ENCODE results near the gene MTHFR.

Gene MTHFR

DNA sequence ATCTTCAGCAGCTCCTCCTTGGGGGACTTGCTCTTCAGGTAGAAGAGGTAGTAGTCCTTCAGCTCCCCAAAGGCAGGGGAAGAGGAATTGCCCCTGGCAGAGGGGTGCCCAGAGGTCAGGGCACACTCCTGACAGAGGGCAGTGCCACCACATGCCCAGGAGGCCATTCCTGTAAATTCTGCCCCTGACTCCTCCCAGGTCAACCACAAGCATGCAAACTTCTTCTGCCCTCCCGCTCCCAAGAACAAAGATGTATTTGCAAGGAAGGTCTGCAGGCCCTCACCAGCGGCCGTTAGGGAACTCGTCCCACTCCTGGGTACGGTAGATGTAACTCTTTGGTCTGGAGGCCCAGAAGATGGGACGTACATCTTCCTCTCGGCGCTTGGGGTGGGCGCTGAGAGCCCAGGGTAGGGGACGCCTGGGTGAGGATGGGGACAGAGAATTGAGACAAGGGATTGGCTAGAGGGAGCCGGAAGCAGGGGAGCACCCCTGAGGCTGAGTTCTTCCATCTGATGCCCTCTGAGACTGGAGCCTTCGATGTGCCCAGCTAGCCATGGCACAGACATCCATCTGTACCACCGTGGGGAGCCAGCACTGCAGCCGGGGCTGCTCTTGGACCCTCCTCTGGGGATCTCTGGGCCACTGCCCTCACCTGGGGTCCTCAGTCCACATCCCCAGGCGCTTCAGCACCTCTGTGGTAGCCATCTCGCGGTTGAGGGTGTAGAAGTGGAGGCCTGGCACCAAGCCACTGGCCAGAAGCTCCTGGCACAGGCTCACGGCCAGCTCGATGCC, 11.1 kb downstream of the MTHFR start:
- H3K9me3 Mint-ChIP-seq: no peaks in the 10 kb centered on the region
- peaks cover 13% of the 10 kb centered on the region for H3K36me3 Mint-ChIP-seq (ENCODE audit: low read depth)
- no peak overlapping the region for H3K27ac Mint-ChIP-seq
- no peaks in the 10 kb centered on the region for H3K27me3 Mint-ChIP-seq
- no peak overlapping the region for H3K4me3 Mint-ChIP-seq
- H3K4me1 Mint-ChIP-seq (ENCODE audit: low read depth): no peaks in the 10 kb centered on the region

DNA sequence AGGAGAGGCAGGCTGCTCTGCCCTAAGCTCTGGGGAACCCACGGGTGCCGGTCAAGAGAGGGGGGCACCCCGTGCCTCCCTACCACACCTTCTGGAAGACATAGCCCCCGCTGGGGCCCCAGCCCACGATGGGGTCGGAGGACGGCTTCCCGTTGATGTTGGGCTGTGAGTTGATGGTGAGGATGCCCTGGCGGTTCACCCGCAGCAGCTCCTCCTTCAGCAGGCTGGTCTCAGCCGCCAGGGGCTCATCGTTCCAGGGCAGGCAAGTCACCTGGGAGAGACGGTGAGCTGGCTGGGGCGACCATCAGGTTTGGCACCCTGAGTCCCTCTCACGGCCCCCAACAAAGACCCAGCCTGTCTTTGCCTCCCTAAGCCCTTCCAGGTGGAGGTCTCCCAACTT, 11.9 kb downstream of the MTHFR start:
- H3K36me3 Mint-ChIP-seq (ENCODE audit: low read depth): peaks cover 13% of the 10 kb centered on the region
- H3K27ac Mint-ChIP-seq: no peak overlapping the region

DNA sequence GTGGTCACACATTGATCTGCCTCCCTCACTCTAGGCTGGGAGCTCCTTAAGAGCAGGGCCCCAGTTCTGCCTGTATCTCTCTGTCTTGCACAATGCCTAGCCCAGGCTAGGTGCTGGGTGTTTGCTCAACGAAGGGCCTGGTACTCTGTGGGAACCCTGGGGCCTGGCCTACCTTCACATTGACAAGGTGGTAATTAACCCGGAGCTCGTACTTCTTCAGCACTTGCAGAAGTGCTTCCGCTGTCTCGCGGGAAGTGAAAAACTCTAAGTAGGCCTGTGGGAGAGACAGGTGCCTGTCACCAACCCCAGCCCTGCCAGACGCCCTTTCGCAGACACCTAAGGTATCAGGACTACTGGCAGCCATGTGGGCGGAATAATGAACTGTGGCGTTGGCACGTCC, 13.7 kb downstream of the MTHFR start:
- Mint-ChIP-seq H3K27ac (no peak overlapping the region), H3K9me3 (no peaks in the 10 kb centered on the region), H3K4me1 (ENCODE audit: low read depth) (no peaks in the 10 kb centered on the region), H3K4me3 (no peak overlapping the region), H3K36me3 (ENCODE audit: low read depth) (peaks cover 13% of the 10 kb centered on the region), H3K27me3 (no peaks in the 10 kb centered on the region)

More for the DNA sequence above, 11.9 kb downstream of the MTHFR start:
- Mint-ChIP-seq H3K4me3 (no peak overlapping the region), H3K4me1 (ENCODE audit: low read depth) (no peaks in the 10 kb centered on the region), H3K27me3 (no peaks in the 10 kb centered on the region), H3K9me3 (no peaks in the 10 kb centered on the region)

DNA sequence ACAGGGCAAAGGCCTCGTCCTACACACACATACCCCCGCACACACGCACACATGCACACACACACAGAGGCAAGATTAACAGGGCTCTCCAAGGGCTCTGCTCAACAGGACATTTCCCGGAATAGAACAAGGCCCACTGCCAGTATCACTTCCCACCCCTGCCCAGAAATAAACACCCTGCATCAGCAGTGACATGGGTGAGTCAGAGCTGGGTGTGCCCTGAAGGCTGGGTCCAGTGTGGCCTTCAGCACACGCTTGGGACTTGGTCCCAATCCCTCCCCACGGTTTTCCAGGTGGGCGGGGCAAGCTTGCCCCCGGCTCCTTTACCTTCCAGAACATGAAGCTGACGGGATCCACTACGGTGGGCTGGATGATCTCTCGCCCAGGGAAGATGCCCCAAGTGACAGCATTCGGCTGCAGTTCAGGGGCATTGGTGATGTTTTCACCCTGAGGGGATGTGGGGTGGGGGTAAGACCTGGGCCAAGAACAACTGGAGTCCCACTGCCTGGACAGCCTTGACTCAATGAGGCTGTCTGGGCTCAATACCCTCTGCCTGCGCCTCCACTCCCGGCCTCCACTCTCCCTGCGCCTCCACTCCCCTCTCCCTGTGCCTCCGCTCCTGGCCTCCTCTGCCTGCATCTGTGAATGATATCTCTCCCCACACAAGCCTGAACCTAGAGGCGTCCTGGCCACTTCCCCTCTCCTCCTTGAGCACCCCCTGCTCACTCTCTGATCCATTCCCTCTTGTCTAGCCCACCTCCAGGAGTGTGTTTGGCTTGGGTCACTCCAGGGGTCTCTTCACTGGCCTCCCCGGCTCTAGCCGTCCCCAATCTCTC, 14.7 kb downstream of the MTHFR start:
- Mint-ChIP-seq H3K4me1 (ENCODE audit: low read depth) (no peaks in the 10 kb centered on the region), H3K27ac (no peak overlapping the region), H3K4me3 (no peak overlapping the region), H3K36me3 (ENCODE audit: low read depth) (peaks cover 13% of the 10 kb centered on the region), H3K27me3 (no peaks in the 10 kb centered on the region), H3K9me3 (no peaks in the 10 kb centered on the region)

DNA sequence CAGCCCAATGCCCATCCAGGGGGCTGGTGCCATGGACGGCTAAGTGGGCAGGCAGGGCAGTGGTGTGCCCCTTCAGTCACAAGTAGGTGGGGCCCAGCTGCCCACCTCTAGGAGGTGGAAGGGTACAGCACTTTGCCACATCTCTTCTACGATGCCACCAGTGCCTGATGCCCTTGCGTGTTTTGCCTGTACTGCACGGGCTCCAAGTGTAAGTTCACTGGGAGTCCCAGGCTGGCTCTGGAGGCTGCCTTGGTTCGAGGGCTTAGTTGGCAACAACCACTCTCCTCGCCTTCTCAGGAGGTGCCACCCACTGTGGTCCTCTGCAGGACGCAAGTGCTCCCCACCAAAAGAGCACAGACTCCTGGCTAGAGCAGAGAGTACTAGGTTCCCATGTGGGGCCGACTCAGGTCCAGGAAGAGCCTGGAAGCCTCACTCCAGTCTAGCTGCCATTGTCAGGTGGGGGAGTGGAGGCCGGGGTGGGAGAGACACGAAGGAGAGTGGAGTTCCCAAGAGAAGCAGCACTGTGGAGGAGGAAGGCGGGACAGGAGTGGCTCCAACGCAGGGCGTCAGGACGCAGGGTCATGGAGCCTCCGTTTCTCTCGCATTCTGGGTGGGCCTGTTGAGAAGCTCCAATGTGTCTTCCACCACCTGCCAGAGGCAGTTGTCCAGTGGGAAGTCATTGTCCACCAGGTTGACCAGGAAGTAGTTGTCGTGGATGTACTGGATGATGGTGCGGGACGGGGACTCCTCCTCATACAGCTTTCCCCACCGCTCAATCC, 15.5 kb downstream of the MTHFR start:
- Mint-ChIP-seq H3K27me3 (no peaks in the 10 kb centered on the region), H3K27ac (no peak overlapping the region), H3K4me1 (ENCODE audit: low read depth) (peaks cover 2% of the 10 kb centered on the region), H3K36me3 (ENCODE audit: low read depth) (peaks cover 6% of the 10 kb centered on the region), H3K4me3 (no peak overlapping the region), H3K9me3 (no peaks in the 10 kb centered on the region)

DNA sequence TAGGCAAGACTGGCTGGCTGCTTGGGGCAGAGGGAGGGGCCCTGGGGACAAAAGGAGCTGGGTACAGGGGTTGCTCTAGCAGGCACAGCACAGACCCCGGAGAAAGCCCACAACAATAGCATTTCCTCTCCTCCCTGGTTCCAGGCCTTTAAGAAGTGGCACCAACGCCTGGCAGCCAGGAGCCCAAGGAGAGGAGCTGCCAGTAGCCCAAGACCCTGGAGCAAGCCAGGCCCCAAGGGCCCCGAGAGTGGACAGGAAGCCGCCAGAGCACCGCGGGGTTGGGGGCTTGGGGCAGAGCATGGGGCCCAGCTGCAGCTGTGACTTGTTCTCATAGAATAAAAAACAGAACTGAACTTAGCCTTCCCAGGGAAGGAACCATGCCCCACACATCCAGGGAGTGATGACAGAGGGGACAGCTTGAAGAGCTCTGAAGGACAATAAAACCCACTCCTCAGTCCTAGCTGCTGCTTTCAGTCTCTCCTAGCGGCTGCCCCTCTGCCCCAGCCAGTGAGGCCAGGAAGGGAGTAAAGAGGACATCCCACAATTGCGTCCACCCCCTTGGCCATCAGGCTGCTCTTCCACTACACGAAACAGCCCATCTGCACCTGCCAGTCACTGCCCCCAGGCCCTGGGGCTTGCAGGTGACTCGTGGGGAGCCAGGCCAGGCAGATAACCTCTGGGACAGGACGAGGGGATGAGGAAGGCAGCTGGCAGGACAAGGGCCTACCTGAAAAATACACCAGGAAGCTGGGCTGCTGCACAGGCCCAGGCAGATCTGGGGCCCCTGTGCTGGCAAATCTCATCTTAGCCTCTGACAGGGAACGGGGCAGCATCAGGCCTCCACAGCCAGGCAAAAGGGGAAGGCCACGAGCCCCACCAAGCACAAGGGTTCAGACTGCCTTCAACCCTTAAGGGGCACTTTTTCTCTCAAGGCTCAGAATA, 16.4 kb downstream of the MTHFR start:
- no peak overlapping the region for H3K4me3 Mint-ChIP-seq
- H3K9me3 Mint-ChIP-seq: no peaks in the 10 kb centered on the region
- peaks cover 9% of the 10 kb centered on the region for H3K4me1 Mint-ChIP-seq (ENCODE audit: low read depth)
- no peaks in the 10 kb centered on the region for H3K27me3 Mint-ChIP-seq
- no peak overlapping the region for H3K27ac Mint-ChIP-seq
- peaks cover 5% of the 10 kb centered on the region for H3K36me3 Mint-ChIP-seq (ENCODE audit: low read depth)

DNA sequence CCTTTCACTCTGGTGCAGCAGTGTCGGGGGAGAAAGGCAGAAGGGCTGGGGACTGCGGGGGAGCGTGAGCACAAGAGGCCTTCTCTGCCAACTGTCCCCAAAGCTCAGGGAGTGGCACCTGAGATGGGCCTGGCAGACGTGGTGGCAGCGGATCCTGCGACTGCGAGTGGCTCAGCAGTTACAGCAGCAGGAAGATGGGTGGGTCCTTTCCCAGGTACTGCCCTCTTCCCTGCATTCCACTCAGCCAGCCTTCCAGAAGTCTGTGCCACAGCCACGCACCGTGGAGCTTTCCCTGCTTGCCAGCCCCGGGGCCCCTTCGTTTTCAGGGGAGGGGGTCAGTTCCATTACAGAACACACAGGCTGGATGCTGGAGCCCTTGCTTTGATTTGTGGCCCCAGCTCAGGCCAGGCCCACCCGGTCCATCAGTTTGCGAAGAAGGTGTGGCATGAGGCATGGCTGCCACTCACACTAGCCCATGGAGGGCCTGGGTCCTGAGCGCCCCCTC, 17.2 kb downstream of the MTHFR start:
- Mint-ChIP-seq H3K4me1 (ENCODE audit: low read depth) (peaks cover 9% of the 10 kb centered on the region), H3K9me3 (no peaks in the 10 kb centered on the region), H3K36me3 (ENCODE audit: low read depth) (peaks cover 5% of the 10 kb centered on the region), H3K27me3 (no peaks in the 10 kb centered on the region), H3K4me3 (no peak overlapping the region), H3K27ac (no peak overlapping the region)

DNA sequence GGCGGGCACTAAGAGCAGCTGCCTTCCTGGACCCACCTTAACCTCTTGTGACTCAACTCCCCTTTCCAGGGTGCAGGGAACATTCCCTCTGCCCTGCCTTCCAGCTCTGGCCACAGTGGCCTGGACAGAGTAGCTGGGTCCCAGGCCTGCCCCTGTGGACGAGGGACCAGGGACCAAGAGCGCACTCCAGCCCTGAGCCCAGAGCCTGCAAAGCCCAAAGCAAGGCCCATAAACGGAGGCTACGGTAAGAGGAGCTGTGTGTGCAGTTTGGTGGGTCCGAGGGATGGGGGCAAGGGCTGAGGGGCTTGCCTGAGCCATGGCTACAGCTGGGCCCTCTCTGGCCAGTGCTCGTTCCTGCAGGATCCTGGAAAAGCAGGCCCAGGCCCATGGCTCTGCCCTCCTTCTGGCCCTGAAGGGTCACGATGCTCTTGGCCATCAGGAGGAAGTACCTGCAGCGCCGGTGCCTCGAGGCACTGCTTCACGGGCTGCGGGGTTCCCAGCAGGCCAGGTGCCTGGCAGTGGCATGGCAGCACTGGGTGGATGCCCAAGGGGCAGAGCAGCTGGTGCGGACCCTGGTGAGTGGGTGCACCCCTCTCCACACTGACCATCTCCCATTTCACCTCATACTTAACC, 17.8 kb downstream of the MTHFR start:
- peaks cover 5% of the 10 kb centered on the region for H3K36me3 Mint-ChIP-seq (ENCODE audit: low read depth)
- H3K27me3 Mint-ChIP-seq: no peaks in the 10 kb centered on the region
- H3K9me3 Mint-ChIP-seq: no peaks in the 10 kb centered on the region
- no peak overlapping the region for H3K27ac Mint-ChIP-seq
- H3K4me3 Mint-ChIP-seq: no peak overlapping the region
- H3K4me1 Mint-ChIP-seq (ENCODE audit: low read depth): peaks cover 9% of the 10 kb centered on the region

DNA sequence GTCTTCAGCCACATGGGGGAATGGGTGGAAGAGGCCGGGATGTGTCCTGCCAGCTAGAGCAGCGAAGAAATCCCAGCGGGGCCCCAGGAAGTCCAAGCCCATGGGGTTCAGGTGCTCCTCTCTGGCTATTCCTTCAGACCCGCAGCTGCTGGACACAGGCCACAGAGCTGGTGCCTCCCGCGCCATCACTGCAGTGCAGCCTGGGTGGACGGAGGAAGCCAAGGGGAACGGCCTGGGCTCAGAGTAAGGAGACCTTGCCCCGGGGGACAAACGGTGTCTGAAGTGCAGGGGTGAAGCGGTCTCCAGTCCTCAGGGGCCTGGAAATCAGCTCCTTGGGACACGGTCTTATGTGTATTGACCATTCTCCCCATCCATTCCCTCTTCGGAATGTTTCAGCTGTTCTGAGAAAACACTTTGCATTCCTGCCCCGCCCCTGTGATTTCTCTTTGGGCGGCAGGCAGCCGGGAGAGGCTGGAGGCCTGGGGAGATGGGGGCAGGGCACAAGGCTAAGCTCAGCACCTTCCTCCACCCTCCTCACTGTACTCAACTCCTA, 18.4 kb downstream of the MTHFR start:
- Mint-ChIP-seq H3K4me3 (no peak overlapping the region), H3K9me3 (no peaks in the 10 kb centered on the region), H3K36me3 (ENCODE audit: low read depth) (peaks cover 5% of the 10 kb centered on the region), H3K4me1 (ENCODE audit: low read depth) (peaks cover 9% of the 10 kb centered on the region), H3K27me3 (no peaks in the 10 kb centered on the region), H3K27ac (no peak overlapping the region)

DNA sequence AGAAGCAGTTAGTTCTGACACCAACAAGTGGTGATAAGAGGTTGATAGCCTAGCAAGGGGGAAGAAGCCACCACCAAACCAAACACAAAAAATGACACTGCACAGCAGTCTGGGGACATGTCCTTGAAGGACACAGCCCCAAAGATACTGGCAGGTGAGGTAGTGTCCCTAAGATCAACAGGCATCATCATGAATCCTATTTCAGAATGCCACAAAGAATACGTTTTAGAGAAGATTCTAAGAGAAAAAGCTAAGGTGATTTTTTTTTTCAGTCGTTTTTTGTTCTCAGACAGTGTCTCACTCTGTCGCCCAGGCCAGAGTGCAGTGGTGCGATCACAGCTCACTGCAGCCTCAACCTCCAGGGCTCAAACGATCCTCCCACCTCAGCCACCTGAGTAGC, 19.6 kb downstream of the MTHFR start:
- Mint-ChIP-seq H3K4me3 (no peak overlapping the region), H3K27ac (no peak overlapping the region), H3K9me3 (no peaks in the 10 kb centered on the region), H3K36me3 (ENCODE audit: low read depth) (no peaks in the 10 kb centered on the region), H3K27me3 (no peaks in the 10 kb centered on the region), H3K4me1 (ENCODE audit: low read depth) (peaks cover 9% of the 10 kb centered on the region)

DNA sequence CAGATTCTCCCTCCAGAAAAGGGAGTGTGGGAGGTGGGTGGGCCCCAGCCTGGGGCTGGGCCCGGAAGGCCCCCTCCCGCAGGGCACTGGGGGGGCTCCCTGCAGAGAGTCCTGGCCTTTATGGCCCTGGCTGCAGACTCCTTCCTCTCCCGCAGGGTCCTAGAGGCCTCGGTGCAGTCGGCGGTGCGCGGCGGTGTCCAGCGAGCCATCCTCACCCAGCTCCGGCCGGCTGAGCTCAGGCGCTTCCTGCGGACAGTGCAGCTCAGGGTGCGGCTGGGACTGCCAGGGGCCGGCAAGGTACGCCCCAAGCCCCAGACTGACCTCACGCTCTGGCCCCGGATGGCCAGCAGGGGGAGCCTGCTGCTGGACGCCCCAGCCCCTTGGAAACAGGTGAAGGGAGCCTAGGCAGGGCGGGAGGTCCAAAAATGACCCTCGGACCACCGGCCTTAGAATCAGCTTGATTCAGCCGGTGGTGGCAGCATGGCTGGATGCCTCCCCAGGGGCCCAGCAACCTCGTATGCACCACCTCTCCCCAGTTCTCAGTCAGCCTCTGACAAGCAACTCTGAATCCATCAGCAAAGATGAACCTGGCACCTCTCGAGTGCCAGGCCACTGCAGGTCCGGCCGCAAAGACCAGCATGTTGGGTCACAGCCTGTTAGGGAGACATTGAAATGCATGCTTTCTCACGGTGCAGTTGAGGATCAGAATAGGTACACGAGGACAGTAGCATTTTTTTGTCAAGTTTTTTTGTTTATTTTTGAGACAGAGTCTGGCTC, 20.6 kb downstream of the MTHFR start:
- Mint-ChIP-seq H3K27me3 (no peaks in the 10 kb centered on the region), H3K4me3 (no peak overlapping the region), H3K27ac (no peak overlapping the region)

DNA sequence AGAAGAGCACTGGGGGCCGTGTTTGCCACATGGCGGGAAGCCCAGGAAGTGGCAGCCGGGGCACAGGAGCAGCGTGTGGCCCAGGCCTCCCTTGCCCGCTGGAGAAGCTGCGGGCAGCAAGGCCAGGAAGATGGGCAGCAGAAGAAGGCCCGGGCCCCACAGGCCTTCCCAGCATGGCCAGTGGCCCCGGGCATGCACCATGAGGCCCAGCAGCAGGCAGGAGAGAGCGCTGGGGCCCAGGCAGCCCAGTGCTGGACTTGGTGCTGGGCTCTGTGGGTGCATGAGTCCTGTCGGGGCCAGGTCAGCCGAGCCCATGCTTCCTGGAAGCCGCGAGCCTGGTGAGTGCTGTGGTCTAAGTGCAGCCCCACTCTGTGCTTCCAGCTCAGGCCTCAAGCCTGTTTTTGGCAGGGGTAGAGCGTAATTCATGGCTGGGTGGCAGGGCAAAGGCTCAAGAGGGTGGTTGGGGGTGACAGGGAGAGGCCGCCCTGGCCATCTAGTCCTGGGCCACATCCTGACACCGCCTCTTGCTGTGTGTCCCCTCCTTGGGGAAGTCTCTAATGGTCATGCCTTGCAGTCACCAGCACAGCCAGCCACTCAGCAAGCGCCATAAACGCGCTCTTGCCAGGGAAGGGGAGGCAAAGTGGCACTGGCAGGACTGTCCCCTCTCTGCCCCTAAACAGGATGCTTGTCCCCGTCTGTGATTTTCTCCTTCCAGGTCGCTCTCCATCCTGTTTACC, 21.3 kb downstream of the MTHFR start:
- Mint-ChIP-seq H3K27me3 (no peaks in the 10 kb centered on the region), H3K27ac (no peak overlapping the region), H3K9me3 (no peaks in the 10 kb centered on the region), H3K4me1 (ENCODE audit: low read depth) (peaks cover 9% of the 10 kb centered on the region), H3K36me3 (ENCODE audit: low read depth) (no peaks in the 10 kb centered on the region), H3K4me3 (no peak overlapping the region)

More for the DNA sequence above, 20.6 kb downstream of the MTHFR start:
- H3K9me3 Mint-ChIP-seq: no peaks in the 10 kb centered on the region
- no peaks in the 10 kb centered on the region for H3K36me3 Mint-ChIP-seq (ENCODE audit: low read depth)
- peaks cover 9% of the 10 kb centered on the region for H3K4me1 Mint-ChIP-seq (ENCODE audit: low read depth)

All from stimulated activated naive CD8-positive, alpha-beta T cell treated with anti-CD3 and anti-CD28 coated beads, Interleukin-15, Interleukin-2, amounts not matched to agents 100 ng/mL and 50 ng/mL, for 24 hours (primary cell).